CMK (cell line): ENCODE data around the gene BEND3.
"Not testable (repeated sequence)": the region's sequence is repeated elsewhere in the genome, so short reads cannot be mapped to it uniquely, and the experiment has no call there.

Experiments
- DNase-seq: peaks from one replicate; pipeline ENCODE4 v3.0.0-alpha.2; 2010; ENCODE audit warnings: low read depth

The BEND3 gene

GRCh38 chr6:107033126-107033525, 82.2 kb downstream of the BEND3 start:
- DNase-seq = no peak

GRCh38 chr6:107032051-107032450, 83.3 kb downstream of the BEND3 start:
- DNase-seq = no peak

GRCh38 chr6:107030151-107030550, 85.2 kb downstream of the BEND3 start:
- no peak for DNase-seq

GRCh38 chr6:107026965-107027364, 88.3 kb downstream of the BEND3 start:
- DNase-seq = no peak

- no peak for DNase-seq
These were observed 93.7 kb downstream of the BEND3 start for GRCh38 chr6:107021446-107022185.

- DNase-seq = no peak
These were observed 95.1 kb downstream of the BEND3 start for GRCh38 chr6:107020239-107020638.

- DNase-seq = not testable (repeated sequence)
These were observed 95.7 kb downstream of the BEND3 start for GRCh38 chr6:107019628-107020027.

GRCh38 chr6:107019047-107019446, 96.3 kb downstream of the BEND3 start:
- no peak for DNase-seq
